Liver (tissue), 9 donors: Measurements from ENCODE around the gene LMTK2. TPM values are rescaled to one million over a fixed set of nuclear protein-coding genes. Genes with fewer than 3 reads are reported as not detected.

Source experiments
- DNase-seq: peaks from one replicate; pipeline ENCODE4 v3.0.0-alpha.2; 2017; ENCODE audit warnings: low spot score
- H3K27ac ChIP-seq, 2 donors: one replicate each; pipeline ENCODE4 v1.7.0; 2013; ENCODE audit warnings: inconsistent platforms in 2 of 2, low read length in 2 of 2, control low read depth in 1 of 2, low read depth in 1 of 2, mild to moderate bottlenecking in 1 of 2
- H3K27me3 ChIP-seq, 4 donors: one replicate each; pipeline versions ENCODE4 v1.6.1 to v1.7.0; 2013; ENCODE audit warnings: low read length in 3 of 4, inconsistent platforms in 1 of 4, mild to moderate bottlenecking in 1 of 4, moderate library complexity in 1 of 4; ENCODE audit not compliant: control insufficient read depth in 4 of 4, insufficient read depth in 4 of 4
- H3K36me3 ChIP-seq, 4 donors: one replicate each; pipeline versions ENCODE4 v1.6.1 to v1.7.0; 2013; ENCODE audit warnings: low read length in 3 of 4, mild to moderate bottlenecking in 3 of 4, low read depth in 1 of 4, moderate library complexity in 1 of 4; ENCODE audit not compliant: control insufficient read depth in 4 of 4, insufficient read depth in 3 of 4
- H3K4me1 ChIP-seq, 4 donors: one replicate each; pipeline versions ENCODE4 v1.6.1 to v1.7.0; 2013; ENCODE audit warnings: low read length in 3 of 4, mild to moderate bottlenecking in 3 of 4, moderate library complexity in 1 of 4; ENCODE audit not compliant: control insufficient read depth in 4 of 4, insufficient read depth in 4 of 4
- H3K4me3 ChIP-seq, 3 donors: one replicate each; pipeline versions ENCODE4 v1.6.1 to v1.7.0; 2013; ENCODE audit warnings: low read length in 3 of 3, control low read depth in 1 of 3, low read depth in 1 of 3, mild to moderate bottlenecking in 1 of 3
- H3K9ac ChIP-seq, 2 donors: one replicate each; pipeline ENCODE4 v1.7.0; 2013; ENCODE audit warnings: low read length in 2 of 2, mild to moderate bottlenecking in 2 of 2, moderate library complexity in 2 of 2, control low read depth in 1 of 2, low read depth in 1 of 2
- H3K9me3 ChIP-seq, 4 donors: one replicate each; pipeline versions ENCODE4 v1.6.1 to v1.7.0; 2013; ENCODE audit warnings: low read length in 3 of 4; ENCODE audit not compliant: control insufficient read depth in 4 of 4
- EGR1 ChIP-seq, 2 donors: IDR thresholded peaks; 2 replicates each; pipeline ENCODE4 v1.6.1; 2016 to 2018; ENCODE audit warnings: antibody characterized with exemption in 2 of 2, low read depth in 2 of 2
- FOXA1 ChIP-seq: IDR thresholded peaks from 2 replicates; pipeline ENCODE4 v1.6.1; 2016; ENCODE audit warnings: antibody characterized with exemption
- FOXA2 ChIP-seq: IDR thresholded peaks from 2 replicates; pipeline ENCODE4 v1.6.1; 2016; ENCODE audit warnings: antibody characterized with exemption
- GABPA ChIP-seq, 2 donors: IDR thresholded peaks in 1 of 2; conservative IDR thresholded peaks in 1 of 2; 2 replicates each; pipeline ENCODE4 v1.6.1; 2016; ENCODE audit warnings: antibody characterized with exemption in 2 of 2, mild to moderate bottlenecking in 1 of 2, moderate library complexity in 1 of 2
- HNF4A ChIP-seq, 2 donors: conservative IDR thresholded peaks; 2 replicates each; pipeline ENCODE4 v1.6.1; 2016; ENCODE audit warnings: antibody characterized with exemption in 2 of 2, mild to moderate bottlenecking in 2 of 2
- HNF4G ChIP-seq: IDR thresholded peaks from 2 replicates; pipeline ENCODE4 v1.6.1; 2016; ENCODE audit warnings: antibody characterized with exemption
- JUND ChIP-seq, 2 donors: IDR thresholded peaks; 2 replicates each; pipeline ENCODE4 v1.6.1; 2016; ENCODE audit warnings: antibody characterized with exemption in 2 of 2
- NR2F2 ChIP-seq: IDR thresholded peaks from 2 replicates; pipeline ENCODE4 v1.6.1; 2016; ENCODE audit warnings: antibody characterized with exemption
- RAD21 ChIP-seq, 2 donors: IDR thresholded peaks; 2 replicates each; pipeline ENCODE4 v1.6.1; 2016; ENCODE audit warnings: antibody characterized with exemption in 2 of 2, mild to moderate bottlenecking in 2 of 2
- RXRA ChIP-seq, 2 donors: IDR thresholded peaks; 2 replicates each; pipeline ENCODE4 v1.6.1; 2017 to 2018; ENCODE audit warnings: antibody characterized with exemption in 2 of 2, mild to moderate bottlenecking in 1 of 2
- SP1 ChIP-seq: IDR thresholded peaks from 2 replicates; pipeline ENCODE4 v1.6.1; 2018; ENCODE audit warnings: antibody characterized with exemption, mild to moderate bottlenecking
- TAF1 ChIP-seq: conservative IDR thresholded peaks from 2 replicates; pipeline ENCODE4 v1.6.1; 2016; ENCODE audit warnings: antibody characterized with exemption, mild to moderate bottlenecking
- YY1 ChIP-seq: IDR thresholded peaks from 2 replicates; pipeline ENCODE4 v1.6.1; 2016; ENCODE audit warnings: antibody characterized with exemption, mild to moderate bottlenecking
- WGBS: extraction: QIAGEN DNeasy Blood & Tissue Kit; methylation state at CpG from one replicate; pipeline ENCODE4 v1.1.7; 2013; 5-methylcytosine and 5-hydroxymethylcytosine counted together
- polyA plus RNA-seq, 2 donors: library from polyadenylated mRNA; stranded (reverse) in 1 of 2; unstranded in 1 of 2; fragments of 200-250 nt in 1 of 2; fragments of >200 nt in 1 of 2; fragmentation: Nextera tagmentation in 1 of 2; extraction: Ambion mirVana in 1 of 2; gene quantifications; one replicate each; pipeline versions ENCODE4 v1.2.1 to v1.2.3, GENCODE V29; 2013 to 2015
- total RNA-seq, 2 donors: library from RNA; depleted of rRNA; stranded (reverse); fragments of >200 nt; gene quantifications; one replicate each; pipeline ENCODE4 v1.2.3, GENCODE V29; 2014
- TF ChIP-seq, protein P1 (sequence below): IDR thresholded peaks from 2 replicates; pipeline ENCODE4 v1.6.1; 2016; ENCODE audit warnings: antibody characterized with exemption
- TF ChIP-seq, protein P2 (sequence below): fragments of 150-350 bp; IDR thresholded peaks from 2 replicates; pipeline ENCODE4 v1.5.1; 2017; ENCODE audit warnings: improper control_type of control experiment, low read depth, low read length; ENCODE audit not compliant: missing input control
- TF ChIP-seq, protein P3 (sequence below): IDR thresholded peaks from 2 replicates; pipeline ENCODE4 v1.6.1; 2016; ENCODE audit warnings: antibody characterized with exemption
- TF ChIP-seq, protein P4 (sequence below): IDR thresholded peaks from 2 replicates; pipeline ENCODE4 v1.6.1; 2016; ENCODE audit warnings: antibody characterized with exemption, mild to moderate bottlenecking
- donor health status: healthy.
- donor health status: healthy.
- donor health status: healthy.
- donor health status: healthy.
- donor health status: healthy.

Gene LMTK2
- total and polyA plus RNA-seq, 4 donors = 3.1 to 14.3 (median 9.0) TPM

DNA sequence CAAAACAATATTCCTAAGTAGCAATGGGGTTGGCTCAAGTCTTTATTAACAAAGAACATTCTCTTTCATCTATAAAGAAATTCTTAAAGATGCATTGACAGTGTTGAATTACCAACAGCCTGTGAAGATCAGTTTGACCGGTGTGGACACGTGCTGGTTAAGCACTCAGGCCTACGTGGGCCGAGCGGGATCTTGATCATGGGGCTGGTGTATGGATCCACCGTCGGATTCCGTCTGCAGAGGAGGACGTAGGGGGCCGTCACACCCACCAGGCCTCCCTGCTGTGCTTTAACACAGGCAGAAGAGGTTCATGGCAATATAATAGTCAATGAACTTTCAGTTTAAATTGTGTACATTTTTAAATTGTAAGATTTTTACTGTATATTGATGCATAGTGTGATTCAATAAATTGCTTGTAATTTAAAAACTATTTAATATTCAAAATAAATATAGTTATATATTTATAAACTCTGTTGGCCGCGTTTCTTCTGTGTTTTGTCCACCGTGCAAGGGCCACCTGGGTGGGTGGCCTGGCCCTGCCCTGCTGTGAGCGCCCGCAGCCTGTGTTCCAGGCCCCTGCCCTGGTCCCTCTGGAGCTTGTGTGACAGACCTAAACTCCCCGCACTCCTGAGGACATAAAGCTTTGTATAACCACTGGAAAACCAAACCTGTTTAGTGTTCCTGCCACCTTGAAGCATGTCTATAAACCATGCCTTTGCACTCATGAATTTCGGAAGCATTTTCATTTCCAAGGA lies 102.7 kb downstream of the LMTK2 start:
- no peaks in the 10 kb centered on the region for H3K27me3 ChIP-seq
- no peak overlapping the region for H3K9ac ChIP-seq
- WGBS = 95% methylated on average over 17 of the region's 17 CpGs
- no peak for DNase-seq
- TF ChIP-seq SP1 (no peak), RAD21 (IDR thresholded peaks at IDR 0.05) (no peak)
- H3K27ac ChIP-seq = no peak overlapping the region
- no peak overlapping the region for H3K4me3 ChIP-seq
- H3K36me3 ChIP-seq = peaks cover 5 to 27% (median 11%) of the 10 kb centered on the region in 4 donors
- peaks cover 0 to 7% (median 0%) of the 10 kb centered on the region in 4 donors for H3K4me1 ChIP-seq
- H3K9me3 ChIP-seq = no peaks in the 10 kb centered on the region

DNA sequence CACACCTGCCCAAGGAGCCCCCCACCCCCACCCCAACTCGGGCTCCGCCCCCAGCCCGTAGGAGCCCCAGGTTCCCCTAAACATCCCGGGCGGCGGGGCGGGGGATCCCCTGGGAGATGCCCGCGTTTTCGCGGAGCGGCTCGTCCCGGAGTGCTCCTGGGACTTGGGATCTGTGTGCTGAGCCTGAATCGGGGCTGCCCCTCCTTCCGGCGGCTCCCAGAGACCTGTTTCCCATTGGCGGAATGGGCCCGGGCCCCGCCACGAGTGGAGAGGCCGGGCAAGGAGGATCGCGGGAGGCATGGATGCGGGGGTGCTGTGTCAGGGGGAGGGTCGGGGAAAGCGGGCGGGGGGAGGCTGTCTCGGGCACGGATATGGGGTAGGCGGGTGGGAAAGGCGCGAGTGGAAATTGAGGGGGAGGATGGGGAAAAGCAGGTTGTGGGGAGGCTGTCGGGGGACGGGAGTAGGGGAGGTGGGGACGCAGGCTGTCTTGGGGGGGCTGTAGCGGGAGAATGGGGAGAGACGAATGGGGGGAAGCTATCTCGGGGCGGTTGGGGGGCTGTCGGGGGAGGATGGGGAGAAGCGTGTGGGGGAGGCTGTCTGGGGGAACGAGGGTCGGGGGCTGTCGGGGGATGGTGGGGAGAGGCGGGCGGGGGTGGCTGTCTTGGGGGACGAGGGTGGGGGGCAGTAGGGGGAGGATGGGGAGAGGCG lies 104.0 kb downstream of the LMTK2 start:
- Histone ChIP-seq H3K9me3 (no peaks in the 10 kb centered on the region), H3K36me3 (peaks cover 2 to 15% (median 8%) of the 10 kb centered on the region in 4 donors), H3K4me3 (peak overlapping the region in 1 of 3 donors; percentile 72), H3K27ac (no peak overlapping the region), H3K9ac (no peak overlapping the region), H3K27me3 (no peaks in the 10 kb centered on the region), H3K4me1 (peaks cover 0 to 7% (median 0%) of the 10 kb centered on the region in 4 donors)
- DNase-seq = no peak
- TF ChIP-seq, protein P1, sequence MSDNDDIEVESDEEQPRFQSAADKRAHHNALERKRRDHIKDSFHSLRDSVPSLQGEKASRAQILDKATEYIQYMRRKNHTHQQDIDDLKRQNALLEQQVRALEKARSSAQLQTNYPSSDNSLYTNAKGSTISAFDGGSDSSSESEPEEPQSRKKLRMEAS = no peak
- TF ChIP-seq FOXA2 (no peak), TAF1 (no peak), HNF4G (no peak), EGR1 (IDR thresholded peaks at IDR 0.05; ENCODE audit: low read depth in 2 of 2) (no peak), RAD21 (IDR thresholded peaks at IDR 0.05) (no peak), FOXA1 (no peak), SP1 (no peak), JUND (IDR thresholded peaks at IDR 0.05) (no peak), HNF4A (conservative IDR thresholded peaks at IDR 0.05) (no peak), NR2F2 (no peak), GABPA (IDR thresholded peaks at IDR 0.05 in 1 of 2, conservative IDR thresholded peaks at IDR 0.05 in 1 of 2) (no peak), RXRA (IDR thresholded peaks at IDR 0.05) (no peak), YY1 (no peak)
- TF ChIP-seq, protein P2, sequence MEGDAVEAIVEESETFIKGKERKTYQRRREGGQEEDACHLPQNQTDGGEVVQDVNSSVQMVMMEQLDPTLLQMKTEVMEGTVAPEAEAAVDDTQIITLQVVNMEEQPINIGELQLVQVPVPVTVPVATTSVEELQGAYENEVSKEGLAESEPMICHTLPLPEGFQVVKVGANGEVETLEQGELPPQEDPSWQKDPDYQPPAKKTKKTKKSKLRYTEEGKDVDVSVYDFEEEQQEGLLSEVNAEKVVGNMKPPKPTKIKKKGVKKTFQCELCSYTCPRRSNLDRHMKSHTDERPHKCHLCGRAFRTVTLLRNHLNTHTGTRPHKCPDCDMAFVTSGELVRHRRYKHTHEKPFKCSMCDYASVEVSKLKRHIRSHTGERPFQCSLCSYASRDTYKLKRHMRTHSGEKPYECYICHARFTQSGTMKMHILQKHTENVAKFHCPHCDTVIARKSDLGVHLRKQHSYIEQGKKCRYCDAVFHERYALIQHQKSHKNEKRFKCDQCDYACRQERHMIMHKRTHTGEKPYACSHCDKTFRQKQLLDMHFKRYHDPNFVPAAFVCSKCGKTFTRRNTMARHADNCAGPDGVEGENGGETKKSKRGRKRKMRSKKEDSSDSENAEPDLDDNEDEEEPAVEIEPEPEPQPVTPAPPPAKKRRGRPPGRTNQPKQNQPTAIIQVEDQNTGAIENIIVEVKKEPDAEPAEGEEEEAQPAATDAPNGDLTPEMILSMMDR = no peak
- TF ChIP-seq, protein P3, sequence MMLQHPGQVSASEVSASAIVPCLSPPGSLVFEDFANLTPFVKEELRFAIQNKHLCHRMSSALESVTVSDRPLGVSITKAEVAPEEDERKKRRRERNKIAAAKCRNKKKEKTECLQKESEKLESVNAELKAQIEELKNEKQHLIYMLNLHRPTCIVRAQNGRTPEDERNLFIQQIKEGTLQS = no peak
- TF ChIP-seq, protein P4, sequence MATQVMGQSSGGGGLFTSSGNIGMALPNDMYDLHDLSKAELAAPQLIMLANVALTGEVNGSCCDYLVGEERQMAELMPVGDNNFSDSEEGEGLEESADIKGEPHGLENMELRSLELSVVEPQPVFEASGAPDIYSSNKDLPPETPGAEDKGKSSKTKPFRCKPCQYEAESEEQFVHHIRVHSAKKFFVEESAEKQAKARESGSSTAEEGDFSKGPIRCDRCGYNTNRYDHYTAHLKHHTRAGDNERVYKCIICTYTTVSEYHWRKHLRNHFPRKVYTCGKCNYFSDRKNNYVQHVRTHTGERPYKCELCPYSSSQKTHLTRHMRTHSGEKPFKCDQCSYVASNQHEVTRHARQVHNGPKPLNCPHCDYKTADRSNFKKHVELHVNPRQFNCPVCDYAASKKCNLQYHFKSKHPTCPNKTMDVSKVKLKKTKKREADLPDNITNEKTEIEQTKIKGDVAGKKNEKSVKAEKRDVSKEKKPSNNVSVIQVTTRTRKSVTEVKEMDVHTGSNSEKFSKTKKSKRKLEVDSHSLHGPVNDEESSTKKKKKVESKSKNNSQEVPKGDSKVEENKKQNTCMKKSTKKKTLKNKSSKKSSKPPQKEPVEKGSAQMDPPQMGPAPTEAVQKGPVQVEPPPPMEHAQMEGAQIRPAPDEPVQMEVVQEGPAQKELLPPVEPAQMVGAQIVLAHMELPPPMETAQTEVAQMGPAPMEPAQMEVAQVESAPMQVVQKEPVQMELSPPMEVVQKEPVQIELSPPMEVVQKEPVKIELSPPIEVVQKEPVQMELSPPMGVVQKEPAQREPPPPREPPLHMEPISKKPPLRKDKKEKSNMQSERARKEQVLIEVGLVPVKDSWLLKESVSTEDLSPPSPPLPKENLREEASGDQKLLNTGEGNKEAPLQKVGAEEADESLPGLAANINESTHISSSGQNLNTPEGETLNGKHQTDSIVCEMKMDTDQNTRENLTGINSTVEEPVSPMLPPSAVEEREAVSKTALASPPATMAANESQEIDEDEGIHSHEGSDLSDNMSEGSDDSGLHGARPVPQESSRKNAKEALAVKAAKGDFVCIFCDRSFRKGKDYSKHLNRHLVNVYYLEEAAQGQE = no peak
- WGBS = 10% methylated on average over 49 of the region's 49 CpGs
